Prostate gland (tissue), 2 donors: ENCODE measurements around the gene SMCP. TPM values are rescaled to one million over a fixed set of nuclear protein-coding genes. Genes with fewer than 3 reads are reported as not detected.

Experiments used
- DNase-seq: peaks from one replicate; pipeline ENCODE4 v3.0.0-alpha.2; 2019; ENCODE audit warnings: low spot score
- H3K27ac ChIP-seq, 2 donors: fragments of 200-600 bp; sonication (generic); 2 replicates each; pipeline ENCODE4 v1.5.1; 2017 to 2019
- H3K27me3 ChIP-seq: fragments of 200-600 bp; sonication (generic); replicated peaks from 2 replicates; pipeline ENCODE4 v1.5.1; 2019; ENCODE audit not compliant: insufficient read depth
- H3K36me3 ChIP-seq, 2 donors: fragments of 200-600 bp; sonication (generic); 1 replicate in 1 of 2; 2 replicates in 1 of 2; pipeline versions ENCODE4 v1.5.1 to v1.8.1; 2017 to 2019
- H3K4me1 ChIP-seq: fragments of 200-600 bp; sonication (generic); replicated peaks from 2 replicates; pipeline ENCODE4 v1.5.1; 2019
- H3K4me3 ChIP-seq, 2 donors: fragments of 200-600 bp; sonication (generic); 2 replicates each; pipeline ENCODE4 v1.5.1; 2017 to 2019
- H3K9me3 ChIP-seq: fragments of 200-600 bp; sonication (generic); 2 replicates; pipeline ENCODE4 v1.5.1; 2017
- POLR2A ChIP-seq: fragments of 450-650 bp; IDR thresholded peaks from one replicate; pipeline ENCODE4 v1.6.1; 2016; ENCODE audit warnings: antibody characterized with exemption, mild to moderate bottlenecking
- POLR2AphosphoS5 ChIP-seq: sonication (generic); formaldehyde crosslinking; IDR thresholded peaks from one replicate; pipeline ENCODE4 v1.6.1; 2017; ENCODE audit warnings: antibody characterized with exemption
- WGBS: methylation state at CpG from one replicate; pipeline ENCODE4 v1.1.5; 2018; 5-methylcytosine and 5-hydroxymethylcytosine counted together
- intact Hi-C: fragments of 100-400 bp; cut with DNase I; formaldehyde crosslinking; loops from one replicate; pipeline ENCODE4 v1.14.2; 2022
- total RNA-seq, 2 donors: library from RNA; depleted of rRNA; stranded (reverse); fragments of >200 nt; gene quantifications; one replicate each; pipeline ENCODE4 v1.1.0, GENCODE V29; 2016
- TF ChIP-seq, protein P1 (sequence below), 4 experiments: fragments of 200-600 bp in 2 of 4; fragments of 450-650 bp in 2 of 4; sonication (generic) in 2 of 4; IDR thresholded peaks; 1 replicate in 3 of 4; 2 replicates in 1 of 4; pipeline ENCODE4 v1.5.1; 2016 to 2019; ENCODE audit warnings: antibody characterized with exemption in 4 of 4, mild to moderate bottlenecking in 2 of 4, moderate library complexity in 2 of 4

The SMCP gene
- total RNA-seq, 2 donors from 2014 or later = 36.5 TPM; not detected in 1

GRCh38 chr1:152912471-152912870, 34.3 kb downstream of the SMCP start:
- H3K4me3 ChIP-seq = no peak overlapping the region
- TF ChIP-seq, protein P1, sequence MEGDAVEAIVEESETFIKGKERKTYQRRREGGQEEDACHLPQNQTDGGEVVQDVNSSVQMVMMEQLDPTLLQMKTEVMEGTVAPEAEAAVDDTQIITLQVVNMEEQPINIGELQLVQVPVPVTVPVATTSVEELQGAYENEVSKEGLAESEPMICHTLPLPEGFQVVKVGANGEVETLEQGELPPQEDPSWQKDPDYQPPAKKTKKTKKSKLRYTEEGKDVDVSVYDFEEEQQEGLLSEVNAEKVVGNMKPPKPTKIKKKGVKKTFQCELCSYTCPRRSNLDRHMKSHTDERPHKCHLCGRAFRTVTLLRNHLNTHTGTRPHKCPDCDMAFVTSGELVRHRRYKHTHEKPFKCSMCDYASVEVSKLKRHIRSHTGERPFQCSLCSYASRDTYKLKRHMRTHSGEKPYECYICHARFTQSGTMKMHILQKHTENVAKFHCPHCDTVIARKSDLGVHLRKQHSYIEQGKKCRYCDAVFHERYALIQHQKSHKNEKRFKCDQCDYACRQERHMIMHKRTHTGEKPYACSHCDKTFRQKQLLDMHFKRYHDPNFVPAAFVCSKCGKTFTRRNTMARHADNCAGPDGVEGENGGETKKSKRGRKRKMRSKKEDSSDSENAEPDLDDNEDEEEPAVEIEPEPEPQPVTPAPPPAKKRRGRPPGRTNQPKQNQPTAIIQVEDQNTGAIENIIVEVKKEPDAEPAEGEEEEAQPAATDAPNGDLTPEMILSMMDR (IDR thresholded peaks at IDR 0.05) = no peak
- TF ChIP-seq POLR2AphosphoS5 = no peak

GRCh38 chr1:152912900-152913299, 34.8 kb downstream of the SMCP start:
- Histone ChIP-seq H3K36me3 (no peaks in the 10 kb centered on the region), H3K9me3 (no peaks in the 10 kb centered on the region), H3K27me3 (no peaks in the 10 kb centered on the region), H3K4me3 (no peak overlapping the region), H3K27ac (no peak overlapping the region), H3K4me1 (no peaks in the 10 kb centered on the region)
- intact Hi-C loops = no loop called here
- DNase-seq = no peak
- WGBS = 45% methylated on average over 5 of the region's 5 CpGs
- no peak for TF ChIP-seq POLR2A
- no peak for TF ChIP-seq POLR2AphosphoS5
- TF ChIP-seq, protein P1 (IDR thresholded peaks at IDR 0.05) = no peak

More at GRCh38 chr1:152912471-152912870, 34.3 kb downstream of the SMCP start:
- Histone ChIP-seq H3K27me3 (no peaks in the 10 kb centered on the region), H3K27ac (no peak overlapping the region), H3K36me3 (no peaks in the 10 kb centered on the region), H3K4me1 (no peaks in the 10 kb centered on the region), H3K9me3 (no peaks in the 10 kb centered on the region)
- 17% methylated on average over 1 of the region's 1 CpG for WGBS
- DNase-seq = no peak
- intact Hi-C loops = no loop called here

GRCh38 chr1:152917794-152918193, 39.7 kb downstream of the SMCP start:
- TF ChIP-seq, protein P1 (IDR thresholded peaks at IDR 0.05) = no peak
- TF ChIP-seq POLR2AphosphoS5 (no peak), POLR2A (no peak)
- no peaks in the 10 kb centered on the region for H3K36me3 ChIP-seq

GRCh38 chr1:152919071-152919470, 40.9 kb downstream of the SMCP start:
- Histone ChIP-seq H3K36me3 (no peaks in the 10 kb centered on the region), H3K4me1 (no peaks in the 10 kb centered on the region), H3K9me3 (no peaks in the 10 kb centered on the region), H3K27me3 (no peaks in the 10 kb centered on the region), H3K4me3 (no peak overlapping the region), H3K27ac (no peak overlapping the region)
- DNase-seq = no peak
- TF ChIP-seq POLR2AphosphoS5 (no peak), POLR2A (no peak)
- TF ChIP-seq, protein P1 (IDR thresholded peaks at IDR 0.05) = no peak
- intact Hi-C loops = no loop called here

More at GRCh38 chr1:152917794-152918193, 39.7 kb downstream of the SMCP start:
- 17% methylated on average over 3 of the region's 3 CpGs for WGBS
- DNase-seq = no peak
- H3K9me3 ChIP-seq = no peaks in the 10 kb centered on the region
- no peak overlapping the region for H3K4me3 ChIP-seq
- H3K4me1 ChIP-seq = no peaks in the 10 kb centered on the region
- no peaks in the 10 kb centered on the region for H3K27me3 ChIP-seq
- no peak overlapping the region for H3K27ac ChIP-seq
- intact Hi-C loops = no loop called here

DNA sequence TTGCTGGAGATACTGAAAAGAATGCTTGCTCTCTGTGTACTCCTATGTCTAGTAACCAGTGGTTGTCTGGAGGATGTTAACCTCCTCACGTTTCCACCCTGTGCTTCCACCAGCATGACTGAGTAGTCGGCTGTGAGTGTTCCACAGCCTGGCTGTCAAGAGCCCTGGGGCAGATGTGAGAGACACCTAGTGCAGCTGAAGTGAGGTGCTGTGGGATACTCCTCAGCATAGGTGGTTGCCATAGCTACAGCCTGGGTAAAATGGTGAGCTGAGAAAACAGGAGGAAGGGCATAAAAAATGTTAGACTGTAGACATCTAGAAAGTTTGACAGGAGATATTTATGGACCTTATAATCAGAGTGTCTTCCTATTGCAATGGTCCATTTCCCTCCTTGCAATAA, 46.1 kb downstream of the SMCP start:
- 40% methylated on average over 2 of the region's 2 CpGs for WGBS
- Histone ChIP-seq H3K9me3 (no peaks in the 10 kb centered on the region), H3K27ac (no peak overlapping the region), H3K4me3 (no peak overlapping the region), H3K4me1 (no peaks in the 10 kb centered on the region), H3K36me3 (no peaks in the 10 kb centered on the region), H3K27me3 (no peaks in the 10 kb centered on the region)
- no peak for DNase-seq
- TF ChIP-seq POLR2A = no peak
- TF ChIP-seq POLR2AphosphoS5 = no peak
- TF ChIP-seq, protein P1 (IDR thresholded peaks at IDR 0.05) = no peak
- intact Hi-C loops = no loop called here
